MCF 10A (cell line): ENCODE measurements around the gene CDC7. TPM values are rescaled to one million over a fixed set of nuclear protein-coding genes. Genes with fewer than 3 reads are reported as not detected.

ENCODE experiments used
- BruUV-seq: library from RNA; stranded (reverse); fragments of 400-500 nt; replicated peaks from 2 replicates; lab custom pipeline; 2021; lab: Mats Ljungman, UMichigan
- CTCF ChIA-PET: fragments of 300-600 bp; sonication (Branson Sonifier 250); formaldehyde crosslinking; extraction: SDS; loops from one replicate; lab custom pipeline; 2021; ENCODE audit warnings: antibody characterized with exemption, inconsistent platforms; lab: Yijun Ruan, JAX
- POLR2A ChIA-PET: fragments of 300-600, 350-650 bp; sonication (Branson Sonifier 250); formaldehyde crosslinking; extraction: SDS; loops from one replicate; lab custom pipeline; 2020; ENCODE audit warnings: antibody characterized with exemption, inconsistent platforms; lab: Yijun Ruan, JAX
- DNase-seq: peaks from one replicate; pipeline ENCODE4 v3.0.0-alpha.2; 2018; ENCODE audit not compliant: unreplicated experiment
- H3K27ac Mint-ChIP-seq: one replicate; pipeline ENCODE4 v1.8.0; 2022; ENCODE audit warnings: mild to moderate bottlenecking, low read depth, mixed read lengths; ENCODE audit not compliant: unreplicated experiment
- H3K27me3 Mint-ChIP-seq: one replicate; pipeline ENCODE4 v1.8.0; 2022; ENCODE audit warnings: mixed read lengths; ENCODE audit not compliant: insufficient read depth, unreplicated experiment
- H3K36me3 Mint-ChIP-seq: one replicate; pipeline ENCODE4 v1.8.0; 2022; ENCODE audit warnings: mild to moderate bottlenecking, moderate library complexity, mixed read lengths; ENCODE audit not compliant: insufficient read depth, unreplicated experiment
- H3K4me1 Mint-ChIP-seq: one replicate; pipeline ENCODE4 v1.8.0; 2022; ENCODE audit warnings: mixed read lengths; ENCODE audit not compliant: insufficient read depth, unreplicated experiment
- H3K4me3 Mint-ChIP-seq: one replicate; pipeline ENCODE4 v1.8.0; 2022; ENCODE audit warnings: mild to moderate bottlenecking, moderate library complexity, mixed read lengths; ENCODE audit not compliant: unreplicated experiment
- H3K9me3 Mint-ChIP-seq: one replicate; pipeline ENCODE4 v1.8.0; 2022; ENCODE audit warnings: mixed read lengths; ENCODE audit not compliant: unreplicated experiment
- intact Hi-C: fragments of 100-400 bp; cut with micrococcal nuclease; formaldehyde crosslinking; loops from 2 replicates; pipeline ENCODE4 v1.14.1; 2022
- total RNA-seq: library from RNA; stranded (reverse); gene quantifications from 2 replicates; pipeline ENCODE4 v1.2.3, GENCODE V29; 2022
- TF ChIP-seq, protein P1 (sequence below): fragments of 200-600 bp; IDR thresholded peaks from one replicate; pipeline ENCODE4 v1.8.0; 2022; ENCODE audit warnings: antibody characterized with exemption, mild to moderate bottlenecking; ENCODE audit not compliant: unreplicated experiment

The CDC7 gene
- total RNA-seq, 1 experiment from 2014 or later = 8.0 TPM

DNA sequence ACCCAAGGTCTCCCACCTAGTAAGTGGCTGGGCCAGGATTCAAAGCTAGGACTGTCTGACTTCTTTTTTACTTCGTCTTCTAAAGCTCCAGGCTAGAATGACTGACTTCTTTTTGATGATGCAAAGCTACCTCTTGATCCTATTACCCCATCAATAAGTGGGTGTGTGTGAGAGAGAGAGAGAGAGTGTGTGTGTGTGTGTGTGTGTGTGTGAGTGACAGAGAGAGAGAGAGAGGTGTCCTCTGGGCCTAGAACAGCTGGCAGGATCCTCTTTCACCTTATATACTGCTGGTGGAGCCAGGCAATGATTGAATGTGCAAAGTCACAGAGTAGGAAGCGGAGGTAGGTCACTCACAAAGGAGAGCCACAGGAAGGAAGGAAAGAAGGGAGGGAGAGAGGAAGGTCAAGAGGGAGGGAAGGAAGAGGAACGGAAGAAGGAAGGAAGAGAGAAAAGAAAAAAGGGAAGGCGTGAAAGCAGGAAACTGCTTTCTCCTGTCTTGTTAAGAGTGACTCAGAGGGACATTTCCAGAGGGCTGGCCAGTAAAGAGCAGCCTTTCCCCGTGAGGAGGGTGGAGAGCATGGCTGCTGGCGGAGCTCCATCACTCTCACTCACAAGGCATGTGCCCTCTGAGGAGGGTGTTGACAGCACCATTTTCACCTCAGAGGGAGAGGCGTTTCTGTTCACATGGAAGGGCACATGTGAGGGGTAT, 68.9 kb downstream of the CDC7 start:
- DNase-seq = peak; percentile 90
- Mint-ChIP-seq H3K4me3 (peak overlapping the region; percentile 64), H3K27ac (peak overlapping the region; percentile 98), H3K4me1 (peaks cover 16% of the 10 kb centered on the region), H3K27me3 (no peaks in the 10 kb centered on the region), H3K36me3 (no peaks in the 10 kb centered on the region), H3K9me3 (no peaks in the 10 kb centered on the region)
- POLR2A ChIA-PET = interaction anchor here (0.6 to 2.7 kb wide), 30 partner anchors 9 to 320 kb away, joined by 3 to 36 read pairs (median 4); no protein-coding TSS in a partner anchor
- BruUV-seq = no TSS peak
- CTCF ChIA-PET = interaction anchor here (0.6 to 2.0 kb wide), 13 partner anchors 8 to 314 kb away, joined by 3 to 13 read pairs (median 4); no protein-coding TSS in a partner anchor
- intact Hi-C loops = no loop called here
- TF ChIP-seq, protein P1, sequence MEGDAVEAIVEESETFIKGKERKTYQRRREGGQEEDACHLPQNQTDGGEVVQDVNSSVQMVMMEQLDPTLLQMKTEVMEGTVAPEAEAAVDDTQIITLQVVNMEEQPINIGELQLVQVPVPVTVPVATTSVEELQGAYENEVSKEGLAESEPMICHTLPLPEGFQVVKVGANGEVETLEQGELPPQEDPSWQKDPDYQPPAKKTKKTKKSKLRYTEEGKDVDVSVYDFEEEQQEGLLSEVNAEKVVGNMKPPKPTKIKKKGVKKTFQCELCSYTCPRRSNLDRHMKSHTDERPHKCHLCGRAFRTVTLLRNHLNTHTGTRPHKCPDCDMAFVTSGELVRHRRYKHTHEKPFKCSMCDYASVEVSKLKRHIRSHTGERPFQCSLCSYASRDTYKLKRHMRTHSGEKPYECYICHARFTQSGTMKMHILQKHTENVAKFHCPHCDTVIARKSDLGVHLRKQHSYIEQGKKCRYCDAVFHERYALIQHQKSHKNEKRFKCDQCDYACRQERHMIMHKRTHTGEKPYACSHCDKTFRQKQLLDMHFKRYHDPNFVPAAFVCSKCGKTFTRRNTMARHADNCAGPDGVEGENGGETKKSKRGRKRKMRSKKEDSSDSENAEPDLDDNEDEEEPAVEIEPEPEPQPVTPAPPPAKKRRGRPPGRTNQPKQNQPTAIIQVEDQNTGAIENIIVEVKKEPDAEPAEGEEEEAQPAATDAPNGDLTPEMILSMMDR = no peak

DNA sequence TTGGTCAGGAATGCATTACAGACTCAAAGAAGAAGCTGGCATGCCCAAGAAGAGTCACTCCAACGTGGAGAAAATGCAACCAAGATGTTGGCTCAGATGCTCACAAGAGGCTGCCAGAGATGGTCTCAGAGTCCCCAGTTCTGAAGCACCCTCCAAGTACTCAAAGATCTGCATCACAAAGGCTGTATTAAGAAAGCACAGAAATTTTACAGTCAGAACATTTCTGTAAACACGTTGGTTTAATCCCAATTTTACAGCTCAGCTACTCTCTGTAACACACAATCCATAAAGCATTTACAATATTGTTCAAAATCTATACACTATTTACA, 69.4 kb downstream of the CDC7 start:
- H3K36me3 Mint-ChIP-seq = no peaks in the 10 kb centered on the region
- ChIA-PET POLR2A (interaction anchor here (0.6 to 2.7 kb wide), 26 partner anchors 9 to 319 kb away, joined by 3 to 36 read pairs (median 4); no protein-coding TSS in a partner anchor), CTCF (interaction anchor here (0.5 to 2.0 kb wide), 8 partner anchors 9 to 221 kb away, joined by 3 to 13 read pairs (median 4); no protein-coding TSS in a partner anchor)
- DNase-seq = no peak
- no peaks in the 10 kb centered on the region for H3K9me3 Mint-ChIP-seq
- peak overlapping the region; percentile 64 for H3K4me3 Mint-ChIP-seq
- H3K4me1 Mint-ChIP-seq = peaks cover 16% of the 10 kb centered on the region
- H3K27me3 Mint-ChIP-seq = no peaks in the 10 kb centered on the region
- intact Hi-C loops = no loop called here
- TF ChIP-seq, protein P1 = no peak
- BruUV-seq = no TSS peak
- H3K27ac Mint-ChIP-seq = peak overlapping the region; percentile 98

DNA sequence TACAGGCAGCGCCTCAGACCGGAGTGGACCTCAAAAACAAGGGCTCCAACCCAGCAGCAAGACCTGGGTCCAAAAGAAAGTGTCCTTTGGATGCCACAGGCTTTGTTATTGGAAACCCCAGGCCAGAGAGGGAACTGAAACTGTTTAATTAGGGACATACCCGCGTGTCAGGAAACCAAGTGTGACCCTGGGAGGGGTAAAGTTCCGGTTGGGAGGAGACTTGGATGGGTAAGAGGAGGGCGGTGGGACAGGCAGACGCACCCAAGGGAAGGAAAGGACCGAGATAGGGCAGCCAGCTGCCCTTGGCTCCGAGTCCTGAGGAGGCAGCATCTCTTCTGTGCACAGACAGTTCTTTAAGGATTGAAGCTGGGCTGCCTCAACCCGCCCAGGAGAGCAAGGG, 71.4 kb downstream of the CDC7 start:
- Mint-ChIP-seq H3K27ac (no peak overlapping the region), H3K36me3 (no peaks in the 10 kb centered on the region), H3K9me3 (no peaks in the 10 kb centered on the region), H3K27me3 (no peaks in the 10 kb centered on the region), H3K4me1 (peaks cover 16% of the 10 kb centered on the region), H3K4me3 (no peak overlapping the region)
- ChIA-PET POLR2A (interaction anchor here (1.0 kb wide), 1 partner anchor 10 kb away, joined by 3 read pairs; no protein-coding TSS in a partner anchor), CTCF (no interaction called here)
- no TSS peak for BruUV-seq
- DNase-seq = no peak
- TF ChIP-seq, protein P1 = no peak
- intact Hi-C loops = no loop called here

Other genes with a start within 250 kb of the CDC7 start
- gene HFM1, start 96.0 kb upstream of the CDC7 start, total RNA-seq = not detected in 2 replicates